ENCODE measurements around the gene NIF3L1. TPM values are rescaled to one million over a fixed set of nuclear protein-coding genes. Genes with fewer than 3 reads are reported as not detected.

The NIF3L1 gene, protein sequence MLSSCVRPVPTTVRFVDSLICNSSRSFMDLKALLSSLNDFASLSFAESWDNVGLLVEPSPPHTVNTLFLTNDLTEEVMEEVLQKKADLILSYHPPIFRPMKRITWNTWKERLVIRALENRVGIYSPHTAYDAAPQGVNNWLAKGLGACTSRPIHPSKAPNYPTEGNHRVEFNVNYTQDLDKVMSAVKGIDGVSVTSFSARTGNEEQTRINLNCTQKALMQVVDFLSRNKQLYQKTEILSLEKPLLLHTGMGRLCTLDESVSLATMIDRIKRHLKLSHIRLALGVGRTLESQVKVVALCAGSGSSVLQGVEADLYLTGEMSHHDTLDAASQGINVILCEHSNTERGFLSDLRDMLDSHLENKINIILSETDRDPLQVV
- total RNA-seq (ENCODE audit: low replicate concordance), result 18.5 and 20.7 TPM in 2 replicates

DNA sequence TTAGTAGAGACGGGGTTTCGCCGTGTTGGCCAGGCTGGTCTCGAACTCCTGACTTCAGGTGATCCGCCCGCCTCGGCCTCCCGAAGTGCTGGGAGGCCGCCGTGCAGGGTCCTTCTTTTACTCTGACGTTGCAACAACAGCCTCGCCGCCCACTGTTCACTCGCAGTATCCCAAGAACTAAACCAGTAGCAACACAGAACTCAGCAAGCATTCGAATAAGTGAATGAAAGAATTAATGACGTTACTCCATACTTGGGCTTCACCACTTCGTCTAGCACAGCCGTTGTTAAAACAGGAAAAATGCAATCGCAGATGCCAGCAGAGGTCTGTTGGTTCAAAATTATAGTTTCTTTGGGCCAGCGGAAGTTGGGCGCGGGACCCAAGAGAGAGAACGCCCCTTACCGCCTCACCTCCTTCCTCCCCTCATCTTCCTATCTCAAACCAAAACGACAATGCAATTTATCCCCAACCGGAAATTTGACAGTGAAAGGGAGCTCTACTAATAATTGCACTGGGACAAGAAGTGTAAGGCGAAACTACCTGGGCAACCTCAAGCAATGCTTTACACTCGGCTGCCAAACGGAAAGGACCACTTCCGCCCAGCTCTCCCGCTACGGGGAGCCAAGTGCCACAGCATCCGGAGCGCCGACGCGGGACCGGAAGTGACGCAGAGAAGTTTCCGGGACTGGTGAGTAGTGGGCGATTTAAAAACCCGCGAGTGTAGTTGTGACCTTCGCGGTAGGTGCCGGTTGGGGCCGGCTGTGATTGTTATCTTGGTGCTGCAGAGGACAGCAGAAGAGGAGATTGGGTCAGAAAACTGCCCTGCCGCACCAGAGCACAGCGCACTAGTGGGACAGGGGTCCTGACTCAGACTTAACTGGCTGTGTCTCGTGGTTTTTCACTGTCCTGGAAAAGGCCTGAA lies at the start of gene NIF3L1, which contains the start of gene PPIL3:
Gene NIF3L1, plus strand, starts transcription at position 668 of the 922 bp plus-strand sequence. CDS start 2,573 bp downstream, outside the sequence.
Gene PPIL3, minus strand, starts transcription at position 374 of the 922 bp plus-strand sequence. CDS start 1,462 bp downstream, outside the sequence.

DNA sequence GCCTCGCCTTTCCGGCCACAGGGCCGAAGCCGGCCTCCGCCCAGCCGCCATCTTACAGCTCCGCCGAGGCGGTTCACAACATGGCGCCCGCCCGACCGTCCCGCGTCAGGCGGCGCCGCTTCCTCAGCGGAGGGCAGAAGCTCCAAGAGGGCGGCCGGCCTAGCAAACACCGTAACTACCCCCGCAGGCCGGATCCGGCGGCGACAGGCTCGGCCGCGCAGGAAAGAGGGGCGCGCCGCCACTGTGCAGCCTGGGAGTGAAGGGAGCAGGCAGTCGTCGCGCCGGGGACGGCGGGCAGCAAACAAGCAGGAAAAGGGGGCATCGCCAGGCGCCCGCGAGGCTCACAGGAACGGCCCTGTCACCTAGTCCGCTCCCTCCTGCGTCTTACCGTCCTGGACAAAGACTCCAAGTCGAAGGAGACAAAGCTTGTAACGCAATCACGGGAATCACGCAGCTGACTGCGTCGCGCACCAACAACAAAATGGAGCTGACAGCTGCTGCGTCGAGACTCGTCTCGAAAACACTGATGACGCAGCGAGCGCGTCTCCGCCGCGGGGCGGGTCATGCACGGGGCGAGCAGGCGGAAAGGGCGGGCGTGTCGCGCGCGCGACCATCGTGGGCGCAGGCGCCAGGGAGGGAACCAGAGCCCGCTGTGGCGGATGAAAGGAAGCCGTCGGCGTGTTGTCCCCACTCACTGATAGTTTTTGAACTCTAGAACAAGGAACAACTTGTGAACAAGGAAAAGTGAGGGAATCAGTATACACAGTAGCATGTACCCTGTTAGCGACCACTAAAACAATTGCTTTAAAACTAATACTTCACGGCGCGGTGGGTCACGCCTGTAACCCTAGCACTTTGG lies 24.8 kb upstream of the NIF3L1 start, which contains the start of gene CLK1:
Gene CLK1, minus strand, starts transcription at position 483 of the 859 bp plus-strand sequence. CDS start 2,796 bp downstream, outside the sequence.

Other genes with a start within 250 kb of the NIF3L1 start
- 373 and 475 TPM in 2 replicates for gene BZW1, start 77.5 kb upstream of the NIF3L1 start, total RNA-seq (ENCODE audit: low replicate concordance)
- 40.3 and 161 TPM in 2 replicates for gene CLK1, start 24.7 kb upstream of the NIF3L1 start, total RNA-seq (ENCODE audit: low replicate concordance)
- gene PPIL3, start 294 bp upstream of the NIF3L1 start, total RNA-seq (ENCODE audit: low replicate concordance), result 52.4 and 54.5 TPM in 2 replicates
- gene ORC2, start 74.3 kb downstream of the NIF3L1 start, total RNA-seq (ENCODE audit: low replicate concordance), result 8.9 and 9.8 TPM in 2 replicates
- gene HYCC2, start 182.3 kb downstream of the NIF3L1 start, total RNA-seq (ENCODE audit: low replicate concordance), result 7.4 and 8.6 TPM in 2 replicates
- gene NDUFB3, start 182.6 kb downstream of the NIF3L1 start, total RNA-seq (ENCODE audit: low replicate concordance), result 80.0 and 129 TPM in 2 replicates
- 56.9 and 112 TPM in 2 replicates for gene CFLAR, start 226.8 kb downstream of the NIF3L1 start, total RNA-seq (ENCODE audit: low replicate concordance)

All from smooth muscle cell of the coronary artery (primary cell).